ENCODE results near the gene KATNIP. TPM values are rescaled to one million over a fixed set of nuclear protein-coding genes. Genes with fewer than 3 reads are reported as not detected.

KATNIP gene
- total and polyA plus RNA-seq, 2 of the 13 experiments (the other 11 are each of a cell fraction or from before 2014, with no cell fraction given) = 9.7 to 12.0 TPM

DNA sequence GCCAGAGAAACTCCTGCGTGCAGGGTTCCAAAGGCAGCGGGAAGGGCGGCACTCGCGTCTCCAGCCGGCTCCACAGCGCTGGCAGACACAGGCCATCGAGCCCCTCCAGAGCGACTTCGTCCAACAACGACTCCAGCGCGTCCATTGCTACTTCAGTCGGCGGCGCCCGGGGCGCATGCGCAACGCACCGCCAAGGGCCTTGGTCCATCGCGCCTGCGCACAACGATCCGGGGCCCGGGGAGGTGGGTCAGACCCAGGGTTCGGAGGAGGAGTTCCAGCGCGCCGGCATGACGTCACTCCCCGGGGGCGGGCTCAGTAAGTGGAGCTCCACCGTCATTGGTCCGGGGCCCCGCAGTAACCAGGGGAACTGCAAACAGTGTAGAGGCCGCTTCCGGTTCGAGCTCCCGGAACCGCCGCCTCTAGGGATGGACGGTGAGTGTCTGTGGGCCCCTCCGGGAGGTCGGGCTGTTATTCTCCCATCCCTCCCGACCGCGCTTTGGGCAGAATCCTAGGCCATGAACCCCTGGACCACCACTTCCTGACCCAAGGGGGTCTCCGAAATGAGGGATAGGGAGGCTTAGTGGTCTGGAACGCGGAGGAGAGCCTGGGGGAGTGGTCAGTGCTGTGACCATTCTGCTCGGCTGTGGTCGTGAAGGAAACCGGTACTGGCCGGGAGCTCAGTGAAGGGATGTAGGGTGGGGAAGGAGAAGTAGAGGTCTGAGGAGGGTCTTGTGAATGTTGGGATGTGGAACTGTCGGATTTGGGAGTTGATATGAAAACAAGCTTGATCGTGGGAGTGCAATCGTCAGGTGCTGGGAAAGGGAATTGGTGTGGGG lies at the start of gene KATNIP, which contains the start of gene GTF3C1 (continued):
- TF ChIP-seq GABPB1 (CRISPR knock-in tag; IDR thresholded peaks at IDR 0.05) (peak; percentile 98), SRY (CRISPR knock-in tag; IDR thresholded peaks at IDR 0.05) (peak; percentile 22), FOXO1 (CRISPR knock-in tag; IDR thresholded peaks at IDR 0.05) (peak; percentile 59; the same call in 1 of the 2 replicates), ZNF709 (CRISPR knock-in tag; IDR thresholded peaks at IDR 0.05) (peak; percentile 81; the same call in 1 of the 2 replicates), YEATS2 (CRISPR knock-in tag; IDR thresholded peaks at IDR 0.05; ENCODE audit: borderline replicate concordance) (peak; percentile 72; the same call in 1 of the 2 replicates), ZNF772 (CRISPR knock-in tag; IDR thresholded peaks at IDR 0.05) (peak; percentile 57; the same call in 1 of the 2 replicates), REPIN1 (CRISPR knock-in tag; IDR thresholded peaks at IDR 0.05; ENCODE audit: borderline replicate concordance, low read depth) (0 out of 2 replicates have a peak, but pooled peaks have one; percentile 42), JUNB (CRISPR knock-in tag; IDR thresholded peaks at IDR 0.05; ENCODE audit: borderline replicate concordance) (peak; percentile 28; the same call in 1 of the 2 replicates), ZNF34 (CRISPR knock-in tag; IDR thresholded peaks at IDR 0.05; ENCODE audit: borderline replicate concordance) (no peak), NCOA5 (CRISPR knock-in tag; IDR thresholded peaks at IDR 0.05) (no peak), RORA (CRISPR knock-in tag; IDR thresholded peaks at IDR 0.05) (no peak), ZNF777 (CRISPR knock-in tag; IDR thresholded peaks at IDR 0.05) (peak; percentile 74), ZNF607 (CRISPR knock-in tag; IDR thresholded peaks at IDR 0.05; ENCODE audit: borderline replicate concordance) (peak; percentile 73), NFKBIZ (CRISPR knock-in tag; IDR thresholded peaks at IDR 0.05) (peak; percentile 17; the same call in 1 of the 2 replicates), ZBTB21 (CRISPR knock-in tag; IDR thresholded peaks at IDR 0.05) (no peak; the same call in 1 of the 2 replicates), ZNF30 (CRISPR knock-in tag; IDR thresholded peaks at IDR 0.05) (peak; percentile 67; the same call in 1 of the 2 replicates), TBX3 (IDR thresholded peaks at IDR 0.05; ENCODE audit: borderline replicate concordance) (no peak), KDM3A (CRISPR knock-in tag; IDR thresholded peaks at IDR 0.05; ENCODE audit: low read depth) (no peak), ZNF782 (CRISPR knock-in tag; IDR thresholded peaks at IDR 0.05; ENCODE audit: borderline replicate concordance) (peak; percentile 12; the same call in 1 of the 2 replicates), PCBP1 (IDR thresholded peaks at IDR 0.05; ENCODE audit: borderline replicate concordance, low read depth, low read length) (peak; percentile 90), MIXL1 (CRISPR knock-in tag; IDR thresholded peaks at IDR 0.05) (0 out of 2 replicates have a peak, but pooled peaks have one; percentile 29)
- TF ChIP-seq, protein P1, sequence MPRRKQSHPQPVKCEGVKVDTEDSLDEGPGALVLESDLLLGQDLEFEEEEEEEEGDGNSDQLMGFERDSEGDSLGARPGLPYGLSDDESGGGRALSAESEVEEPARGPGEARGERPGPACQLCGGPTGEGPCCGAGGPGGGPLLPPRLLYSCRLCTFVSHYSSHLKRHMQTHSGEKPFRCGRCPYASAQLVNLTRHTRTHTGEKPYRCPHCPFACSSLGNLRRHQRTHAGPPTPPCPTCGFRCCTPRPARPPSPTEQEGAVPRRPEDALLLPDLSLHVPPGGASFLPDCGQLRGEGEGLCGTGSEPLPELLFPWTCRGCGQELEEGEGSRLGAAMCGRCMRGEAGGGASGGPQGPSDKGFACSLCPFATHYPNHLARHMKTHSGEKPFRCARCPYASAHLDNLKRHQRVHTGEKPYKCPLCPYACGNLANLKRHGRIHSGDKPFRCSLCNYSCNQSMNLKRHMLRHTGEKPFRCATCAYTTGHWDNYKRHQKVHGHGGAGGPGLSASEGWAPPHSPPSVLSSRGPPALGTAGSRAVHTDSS (CRISPR knock-in tag; conservative IDR thresholded peaks at IDR 0.05) = no peak
- TF ChIP-seq, protein P2, sequence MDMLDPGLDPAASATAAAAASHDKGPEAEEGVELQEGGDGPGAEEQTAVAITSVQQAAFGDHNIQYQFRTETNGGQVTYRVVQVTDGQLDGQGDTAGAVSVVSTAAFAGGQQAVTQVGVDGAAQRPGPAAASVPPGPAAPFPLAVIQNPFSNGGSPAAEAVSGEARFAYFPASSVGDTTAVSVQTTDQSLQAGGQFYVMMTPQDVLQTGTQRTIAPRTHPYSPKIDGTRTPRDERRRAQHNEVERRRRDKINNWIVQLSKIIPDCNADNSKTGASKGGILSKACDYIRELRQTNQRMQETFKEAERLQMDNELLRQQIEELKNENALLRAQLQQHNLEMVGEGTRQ (IDR thresholded peaks at IDR 0.05; ENCODE audit: low read depth, low read length) = no peak
- TF ChIP-seq, protein P2 (CRISPR knock-in tag; IDR thresholded peaks at IDR 0.05; ENCODE audit: borderline replicate concordance) = no peak
- TF ChIP-seq, protein P3, sequence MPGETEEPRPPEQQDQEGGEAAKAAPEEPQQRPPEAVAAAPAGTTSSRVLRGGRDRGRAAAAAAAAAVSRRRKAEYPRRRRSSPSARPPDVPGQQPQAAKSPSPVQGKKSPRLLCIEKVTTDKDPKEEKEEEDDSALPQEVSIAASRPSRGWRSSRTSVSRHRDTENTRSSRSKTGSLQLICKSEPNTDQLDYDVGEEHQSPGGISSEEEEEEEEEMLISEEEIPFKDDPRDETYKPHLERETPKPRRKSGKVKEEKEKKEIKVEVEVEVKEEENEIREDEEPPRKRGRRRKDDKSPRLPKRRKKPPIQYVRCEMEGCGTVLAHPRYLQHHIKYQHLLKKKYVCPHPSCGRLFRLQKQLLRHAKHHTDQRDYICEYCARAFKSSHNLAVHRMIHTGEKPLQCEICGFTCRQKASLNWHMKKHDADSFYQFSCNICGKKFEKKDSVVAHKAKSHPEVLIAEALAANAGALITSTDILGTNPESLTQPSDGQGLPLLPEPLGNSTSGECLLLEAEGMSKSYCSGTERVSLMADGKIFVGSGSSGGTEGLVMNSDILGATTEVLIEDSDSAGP (CRISPR knock-in tag; IDR thresholded peaks at IDR 0.05; ENCODE audit: borderline replicate concordance) = peak; percentile 82; the same call in 1 of the 2 replicates

Measured in HepG2 (cell line).